Measurements from ENCODE around the gene M1AP.

M1AP gene

DNA sequence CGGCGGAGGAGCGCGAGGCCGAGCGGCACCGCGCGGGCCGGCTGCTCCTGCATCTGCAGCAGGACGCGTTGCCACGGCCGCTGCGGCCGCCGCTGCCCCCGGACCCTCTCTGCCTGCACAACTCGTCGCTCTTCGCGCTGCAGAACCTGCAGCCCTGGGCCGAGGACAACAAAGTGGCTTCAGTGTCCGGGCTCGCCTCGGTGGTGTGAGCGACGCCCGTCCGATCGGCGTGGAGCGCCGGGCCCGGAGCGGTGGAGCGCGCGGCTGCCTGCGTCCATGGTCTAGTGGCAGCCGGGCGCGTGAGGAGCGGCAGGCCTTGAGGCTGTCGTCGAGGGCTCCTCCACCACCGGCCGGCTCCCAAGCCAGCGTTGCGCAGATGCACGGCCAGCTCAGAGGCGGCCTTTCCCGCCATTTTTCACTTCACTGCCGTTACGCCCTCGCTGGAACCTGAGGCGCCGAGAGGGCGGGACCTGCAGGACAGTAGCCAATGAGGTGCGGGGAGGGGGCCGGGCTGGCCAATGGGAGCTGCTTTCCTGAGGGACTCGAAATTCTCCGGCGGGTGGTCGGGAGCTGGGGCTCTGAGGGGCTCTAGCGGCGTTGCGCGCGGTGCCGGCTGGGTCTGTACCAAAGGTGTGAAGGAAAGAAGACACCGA, 132.0 kb downstream of the M1AP start:
- Histone ChIP-seq H3K9me2 (replicated peaks; ENCODE audit: insufficient read depth, low read length) (no peaks in the 10 kb centered on the region), H3K4me3 (ENCODE audit: low read length) (no peak overlapping the region), H3K9me3 (replicated peaks; ENCODE audit: insufficient read depth, low read length) (no peaks in the 10 kb centered on the region), H3K36me3 (replicated peaks; ENCODE audit: insufficient read depth, low read length) (no peaks in the 10 kb centered on the region), H3K27ac (ENCODE audit: low read length) (no peak overlapping the region), H2AFZ (ENCODE audit: low read length) (no peak overlapping the region), H3K9ac (ENCODE audit: low read length) (no peak overlapping the region), H3K79me2 (ENCODE audit: low read length) (no peaks in the 10 kb centered on the region), H3K27me3 (replicated peaks; ENCODE audit: insufficient read depth, low read length) (peaks cover 85% of the 10 kb centered on the region), H3K4me2 (ENCODE audit: low read depth, low read length) (no peak overlapping the region), H3F3A (ENCODE audit: insufficient read depth, low read length) (no peaks in the 10 kb centered on the region), H4K20me1 (ENCODE audit: insufficient read depth, low read length) (no peaks in the 10 kb centered on the region), H3K4me1 (ENCODE audit: low read length) (peaks cover 4% of the 10 kb centered on the region; the same call in 1 of the 2 replicates)
- DNase-seq = no peak
- TF ChIP-seq EZH2 (optimal IDR thresholded peaks at IDR 0.05; ENCODE audit: low read depth, low read length) = no peak
- TF ChIP-seq, protein P1, sequence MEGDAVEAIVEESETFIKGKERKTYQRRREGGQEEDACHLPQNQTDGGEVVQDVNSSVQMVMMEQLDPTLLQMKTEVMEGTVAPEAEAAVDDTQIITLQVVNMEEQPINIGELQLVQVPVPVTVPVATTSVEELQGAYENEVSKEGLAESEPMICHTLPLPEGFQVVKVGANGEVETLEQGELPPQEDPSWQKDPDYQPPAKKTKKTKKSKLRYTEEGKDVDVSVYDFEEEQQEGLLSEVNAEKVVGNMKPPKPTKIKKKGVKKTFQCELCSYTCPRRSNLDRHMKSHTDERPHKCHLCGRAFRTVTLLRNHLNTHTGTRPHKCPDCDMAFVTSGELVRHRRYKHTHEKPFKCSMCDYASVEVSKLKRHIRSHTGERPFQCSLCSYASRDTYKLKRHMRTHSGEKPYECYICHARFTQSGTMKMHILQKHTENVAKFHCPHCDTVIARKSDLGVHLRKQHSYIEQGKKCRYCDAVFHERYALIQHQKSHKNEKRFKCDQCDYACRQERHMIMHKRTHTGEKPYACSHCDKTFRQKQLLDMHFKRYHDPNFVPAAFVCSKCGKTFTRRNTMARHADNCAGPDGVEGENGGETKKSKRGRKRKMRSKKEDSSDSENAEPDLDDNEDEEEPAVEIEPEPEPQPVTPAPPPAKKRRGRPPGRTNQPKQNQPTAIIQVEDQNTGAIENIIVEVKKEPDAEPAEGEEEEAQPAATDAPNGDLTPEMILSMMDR (IDR thresholded peaks at IDR 0.05; ENCODE audit: low read length) = no peak
- no peak for TF ChIP-seq EZH2phosphoT487 (IDR thresholded peaks at IDR 0.05; ENCODE audit: low read length)

GRCh38 chr2:74515271-74515980, 132.7 kb downstream of the M1AP start:
- DNase-seq = no peak
- no peak for TF ChIP-seq EZH2phosphoT487 (IDR thresholded peaks at IDR 0.05; ENCODE audit: low read length)
- TF ChIP-seq, protein P1 (IDR thresholded peaks at IDR 0.05; ENCODE audit: low read length) = no peak
- no peak for TF ChIP-seq EZH2 (optimal IDR thresholded peaks at IDR 0.05; ENCODE audit: low read depth, low read length)
- no peaks in the 10 kb centered on the region for H3F3A ChIP-seq (ENCODE audit: insufficient read depth, low read length)
- H3K27me3 ChIP-seq (replicated peaks; ENCODE audit: insufficient read depth, low read length) = peaks cover 89% of the 10 kb centered on the region
- no peak overlapping the region for H3K9ac ChIP-seq (ENCODE audit: low read length)
- no peaks in the 10 kb centered on the region for H4K20me1 ChIP-seq (ENCODE audit: insufficient read depth, low read length)
- no peaks in the 10 kb centered on the region for H3K9me2 ChIP-seq (replicated peaks; ENCODE audit: insufficient read depth, low read length)
- no peak overlapping the region for H3K4me3 ChIP-seq (ENCODE audit: low read length)
- H3K36me3 ChIP-seq (replicated peaks; ENCODE audit: insufficient read depth, low read length) = no peaks in the 10 kb centered on the region
- H3K4me2 ChIP-seq (ENCODE audit: low read depth, low read length) = no peak overlapping the region
- no peak overlapping the region for H3K27ac ChIP-seq (ENCODE audit: low read length)
- no peak overlapping the region for H2AFZ ChIP-seq (ENCODE audit: low read length)
- peaks cover 4% of the 10 kb centered on the region; the same call in 1 of the 2 replicates for H3K4me1 ChIP-seq (ENCODE audit: low read length)
- no peaks in the 10 kb centered on the region for H3K9me3 ChIP-seq (replicated peaks; ENCODE audit: insufficient read depth, low read length)
- no peaks in the 10 kb centered on the region for H3K79me2 ChIP-seq (ENCODE audit: low read length)

DNA sequence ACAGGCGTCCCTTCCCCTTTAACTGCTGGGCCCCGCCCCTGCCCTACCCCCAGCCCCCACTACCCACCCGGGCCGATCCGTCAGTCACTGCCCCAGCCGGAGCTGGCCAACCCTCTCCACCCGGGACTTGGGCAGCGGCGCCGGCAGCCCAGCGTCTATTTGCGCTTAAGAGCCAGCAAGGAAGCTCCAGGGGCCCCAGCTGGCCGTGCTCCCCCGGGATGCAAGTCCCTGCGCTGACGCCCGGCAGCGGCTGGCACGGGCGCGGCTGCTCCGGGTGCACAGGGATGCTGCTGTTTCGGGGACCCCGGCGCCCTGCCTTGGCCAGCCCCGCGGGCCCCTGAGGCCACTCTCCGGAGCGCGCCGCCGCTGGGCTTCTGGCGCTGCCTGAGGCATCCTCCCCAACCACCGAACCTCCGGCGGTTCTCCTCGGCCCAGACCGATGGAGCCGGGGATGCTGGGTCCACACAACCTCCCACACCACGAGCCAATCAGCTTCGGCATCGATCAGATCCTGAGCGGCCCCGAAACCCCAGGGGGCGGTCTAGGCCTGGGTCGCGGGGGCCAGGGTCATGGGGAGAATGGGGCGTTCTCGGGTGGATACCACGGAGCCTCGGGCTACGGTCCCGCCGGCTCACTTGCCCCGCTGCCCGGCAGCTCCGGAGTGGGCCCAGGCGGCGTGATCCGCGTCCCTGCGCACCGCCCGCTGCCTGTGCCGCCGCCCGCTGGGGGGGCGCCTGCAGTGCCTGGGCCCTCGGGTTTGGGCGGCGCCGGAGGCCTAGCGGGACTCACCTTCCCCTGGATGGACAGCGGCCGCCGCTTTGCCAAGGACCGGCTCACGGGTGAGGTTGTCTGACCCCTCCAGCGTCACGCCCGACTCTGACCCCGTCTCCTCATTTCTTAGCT, 133.5 kb downstream of the M1AP start, which contains the start of gene TLX2:
Gene TLX2, plus strand, starts transcription at position 83 of the 903 bp plus-strand sequence. Its CDS starts 357 bp downstream, at position 440.
- H3K9me2 ChIP-seq (replicated peaks; ENCODE audit: insufficient read depth, low read length) = no peaks in the 10 kb centered on the region
- H4K20me1 ChIP-seq (ENCODE audit: insufficient read depth, low read length) = no peaks in the 10 kb centered on the region
- H3K4me1 ChIP-seq (ENCODE audit: low read length) = peaks cover 4% of the 10 kb centered on the region; the same call in 1 of the 2 replicates
- no peaks in the 10 kb centered on the region for H3K79me2 ChIP-seq (ENCODE audit: low read length)
- H3F3A ChIP-seq (ENCODE audit: insufficient read depth, low read length) = no peaks in the 10 kb centered on the region
- peak within 1 kb of the TSS; percentile 39 for H3K4me2 ChIP-seq (ENCODE audit: low read depth, low read length)
- no peak for DNase-seq
- H3K27me3 ChIP-seq (replicated peaks; ENCODE audit: insufficient read depth, low read length) = peaks cover 83% of the 10 kb centered on the region
- no peak within 1 kb of the TSS for H3K9ac ChIP-seq (ENCODE audit: low read length)
- H3K36me3 ChIP-seq (replicated peaks; ENCODE audit: insufficient read depth, low read length) = no peaks in the 10 kb centered on the region
- no peak within 1 kb of the TSS for H3K27ac ChIP-seq (ENCODE audit: low read length)
- 0 out of 2 replicates have a peak within 1 kb of the TSS, but pooled peaks have one; percentile 31 for H2AFZ ChIP-seq (ENCODE audit: low read length)
- no peaks in the 10 kb centered on the region for H3K9me3 ChIP-seq (replicated peaks; ENCODE audit: insufficient read depth, low read length)
- TF ChIP-seq EZH2phosphoT487 (IDR thresholded peaks at IDR 0.05; ENCODE audit: low read length) (no peak), EZH2 (optimal IDR thresholded peaks at IDR 0.05; ENCODE audit: low read depth, low read length) (no peak)
- TF ChIP-seq, protein P1 (IDR thresholded peaks at IDR 0.05; ENCODE audit: low read length) = no peak
- peak within 1 kb of the TSS; percentile 10; the same call in 1 of the 2 replicates for H3K4me3 ChIP-seq (ENCODE audit: low read length)

Measured in MM.1S (cell line).